ENCODE measurements around the gene ATP11A.

- TF ChIP-seq CTCF (conservative IDR thresholded peaks at IDR 0.05; ENCODE audit: low read depth in 2 of 2) = no peak
- TF ChIP-seq POLR2AphosphoS5 (IDR thresholded peaks at IDR 0.05; ENCODE audit: low read depth) = no peak
- no peak for TF ChIP-seq EZH2phosphoT487 (IDR thresholded peaks at IDR 0.05; ENCODE audit: unreplicated experiment)
- TF ChIP-seq REST (IDR thresholded peaks at IDR 0.05; ENCODE audit: unreplicated experiment) = no peak
- no peak for TF ChIP-seq CREB1 (CRISPR knock-in tag; IDR thresholded peaks at IDR 0.05; ENCODE audit: low read depth)
- no peak for TF ChIP-seq EZH2 (IDR thresholded peaks at IDR 0.05; ENCODE audit: low read depth, unreplicated experiment)
- TF ChIP-seq ZNF331 (CRISPR knock-in tag; IDR thresholded peaks at IDR 0.05; ENCODE audit: low read depth) = no peak
- TF ChIP-seq JUNB (IDR thresholded peaks at IDR 0.05; ENCODE audit: unreplicated experiment) = no peak
- TF ChIP-seq, protein P1, sequence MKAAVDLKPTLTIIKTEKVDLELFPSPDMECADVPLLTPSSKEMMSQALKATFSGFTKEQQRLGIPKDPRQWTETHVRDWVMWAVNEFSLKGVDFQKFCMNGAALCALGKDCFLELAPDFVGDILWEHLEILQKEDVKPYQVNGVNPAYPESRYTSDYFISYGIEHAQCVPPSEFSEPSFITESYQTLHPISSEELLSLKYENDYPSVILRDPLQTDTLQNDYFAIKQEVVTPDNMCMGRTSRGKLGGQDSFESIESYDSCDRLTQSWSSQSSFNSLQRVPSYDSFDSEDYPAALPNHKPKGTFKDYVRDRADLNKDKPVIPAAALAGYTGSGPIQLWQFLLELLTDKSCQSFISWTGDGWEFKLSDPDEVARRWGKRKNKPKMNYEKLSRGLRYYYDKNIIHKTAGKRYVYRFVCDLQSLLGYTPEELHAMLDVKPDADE (IDR thresholded peaks at IDR 0.05) = no peak
- no peak for TF ChIP-seq ZNF114 (CRISPR knock-in tag; IDR thresholded peaks at IDR 0.05)
These were observed 161.5 kb downstream of the ATP11A start for GRCh38 chr13:112851107-112852038.

All from GM23338 (cell line).